GM19452 (cell line): Measurements from ENCODE around the gene DGCR2.
"Not testable (repeated sequence)": the region's sequence is repeated elsewhere in the genome, so short reads cannot be mapped to it uniquely, and the experiment has no call there.

Source experiments
- ATAC-seq: cut with Tn5 transposase; IDR thresholded peaks from one replicate; pipeline ENCODE4 v1.9.1; 2021; ENCODE audit not compliant: unreplicated experiment

DGCR2 gene

DNA sequence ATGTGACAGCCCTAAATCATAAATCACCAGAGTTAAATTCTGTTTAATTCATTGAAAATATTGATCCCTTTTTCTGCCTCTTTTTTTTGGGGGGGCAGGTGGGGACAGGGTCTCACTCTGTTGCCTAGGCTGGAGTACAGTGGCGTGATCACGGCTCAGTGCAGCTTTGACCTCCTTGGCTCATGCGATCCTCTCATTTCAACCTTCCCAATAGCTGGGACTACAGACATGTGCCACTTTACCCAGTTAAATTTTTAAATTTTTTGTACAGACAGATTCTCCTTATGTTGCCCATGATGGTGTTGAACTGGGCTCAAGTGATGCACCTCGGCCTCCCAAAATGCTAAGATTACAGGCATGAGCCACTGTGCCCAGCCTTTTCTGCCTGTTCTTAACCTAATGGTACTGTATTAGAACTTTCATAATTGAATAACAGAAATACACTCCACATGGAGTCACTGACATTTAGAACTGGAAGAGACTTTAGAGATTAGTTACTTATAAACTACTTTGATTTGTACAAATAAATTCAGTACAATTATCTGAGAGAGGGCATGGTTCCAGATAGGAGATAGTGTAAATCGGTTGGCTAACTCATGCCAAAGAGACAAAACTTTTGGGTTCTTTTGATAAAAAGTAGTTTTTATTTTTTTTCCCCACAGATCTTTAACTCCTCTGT, 109.8 kb downstream of the DGCR2 start:
- no peak for ATAC-seq

DNA sequence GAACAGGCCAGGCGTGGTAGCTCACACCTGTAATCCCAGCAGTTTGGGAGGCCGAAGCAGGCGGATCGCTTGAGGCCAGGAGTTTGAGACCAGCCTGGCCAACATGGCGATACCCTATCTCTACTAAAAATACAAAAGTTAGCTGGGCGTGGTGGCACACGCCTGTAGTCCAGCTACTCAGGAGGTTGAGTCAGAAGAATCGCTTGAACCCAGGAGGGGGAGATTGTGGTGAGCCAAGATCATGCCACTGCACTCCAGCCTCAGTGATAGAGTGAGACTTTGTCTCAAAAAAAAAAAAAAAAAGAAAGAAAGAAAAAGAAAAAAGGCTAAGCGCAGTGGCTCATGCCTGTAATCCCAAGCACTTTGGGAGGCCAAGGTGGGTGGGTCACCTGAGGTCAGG, 110.6 kb downstream of the DGCR2 start:
- ATAC-seq, result not testable (repeated sequence)

DNA sequence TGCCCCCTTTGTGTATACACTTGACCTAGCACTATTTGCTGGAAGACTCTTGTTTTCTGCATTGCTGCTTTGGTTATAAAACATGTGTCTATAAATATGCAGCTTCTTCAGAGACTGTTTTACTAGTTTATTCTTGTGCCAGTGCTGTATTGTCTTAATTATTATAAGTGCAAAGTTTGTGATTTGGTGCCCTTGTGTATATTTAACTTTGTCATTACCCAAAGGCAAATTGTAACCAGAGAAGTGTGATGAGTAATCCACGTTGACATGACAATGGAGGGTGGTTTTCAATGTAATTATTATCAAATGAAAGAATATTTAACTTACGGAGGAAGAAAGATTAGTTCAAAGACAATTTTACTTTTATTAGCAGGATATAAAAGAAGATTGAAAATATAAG, 111.1 kb downstream of the DGCR2 start:
- no peak for ATAC-seq

DNA sequence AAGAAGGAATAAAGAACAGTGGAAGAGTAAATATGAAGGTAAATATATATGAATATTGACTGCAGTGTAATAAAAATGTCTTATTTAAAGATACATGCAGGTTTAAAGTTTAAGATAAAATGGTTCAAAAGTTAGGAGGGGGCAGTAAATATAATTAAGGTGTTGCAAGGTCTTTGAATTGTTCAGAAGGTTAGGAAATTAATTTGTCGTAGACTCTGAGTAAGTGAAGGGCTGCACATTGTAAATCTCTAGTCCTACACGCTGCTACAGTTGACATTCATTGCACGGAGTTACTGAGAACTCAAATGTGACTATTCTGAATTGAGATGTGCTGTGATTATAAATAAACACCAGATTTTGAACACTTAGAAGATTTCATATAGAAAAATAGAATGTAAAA, 116.3 kb downstream of the DGCR2 start:
- ATAC-seq, result no peak

DNA sequence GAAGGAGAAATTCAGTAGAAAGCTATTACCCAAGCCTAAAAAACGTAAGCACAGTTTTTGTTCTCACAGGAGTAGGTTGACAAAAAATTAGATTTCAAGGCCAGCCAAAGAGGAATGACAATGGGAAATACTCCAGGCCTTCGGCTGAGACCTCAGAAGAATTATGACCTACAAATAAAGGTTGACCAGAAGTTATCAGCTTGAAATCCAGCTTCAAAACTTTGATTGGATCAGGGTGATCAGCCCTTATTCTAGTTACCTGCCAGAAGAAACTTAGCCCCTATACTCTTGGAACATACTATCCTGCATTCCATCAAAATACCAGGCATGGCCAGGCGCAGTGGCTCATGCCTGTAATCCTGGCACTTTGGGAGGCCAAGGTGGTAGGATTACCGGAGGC, 117.7 kb downstream of the DGCR2 start:
- no peak for ATAC-seq

DNA sequence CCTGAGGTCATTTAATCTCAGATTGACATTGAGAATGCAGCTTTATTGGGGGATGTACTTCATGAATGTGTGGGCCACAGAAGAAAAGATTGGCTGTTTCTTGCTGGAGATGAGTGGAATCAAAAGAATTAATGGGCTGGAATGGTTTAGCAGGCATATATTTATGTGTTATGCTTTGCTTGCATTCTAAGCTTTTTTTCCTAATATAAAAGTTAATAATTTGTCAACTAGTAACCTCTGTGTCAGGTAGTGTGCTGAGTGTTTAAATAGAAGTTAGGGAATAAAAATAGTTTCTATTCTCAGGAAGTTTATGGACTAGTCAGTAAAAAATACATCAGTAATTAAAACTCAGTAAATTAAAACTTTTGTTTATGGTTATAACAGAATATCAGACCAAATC, 118.7 kb downstream of the DGCR2 start:
- no peak for ATAC-seq

DNA sequence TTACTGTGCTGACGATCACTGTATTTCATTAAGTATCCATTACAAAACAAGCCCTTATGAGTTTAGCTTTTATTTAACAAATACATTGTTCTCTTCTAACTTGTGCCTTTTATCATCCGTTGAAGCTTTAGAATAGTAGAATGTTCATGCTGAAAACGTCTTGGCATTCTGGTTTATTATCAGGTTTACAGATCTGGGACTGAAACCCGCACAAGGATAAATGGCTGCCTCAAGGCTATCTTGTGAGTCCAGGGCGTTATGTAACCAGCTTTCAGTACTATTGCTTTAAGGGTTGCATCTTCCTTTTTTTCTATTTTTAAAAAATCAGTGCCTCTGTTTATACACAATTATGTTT, 119.6 kb downstream of the DGCR2 start:
- ATAC-seq, result no peak

DNA sequence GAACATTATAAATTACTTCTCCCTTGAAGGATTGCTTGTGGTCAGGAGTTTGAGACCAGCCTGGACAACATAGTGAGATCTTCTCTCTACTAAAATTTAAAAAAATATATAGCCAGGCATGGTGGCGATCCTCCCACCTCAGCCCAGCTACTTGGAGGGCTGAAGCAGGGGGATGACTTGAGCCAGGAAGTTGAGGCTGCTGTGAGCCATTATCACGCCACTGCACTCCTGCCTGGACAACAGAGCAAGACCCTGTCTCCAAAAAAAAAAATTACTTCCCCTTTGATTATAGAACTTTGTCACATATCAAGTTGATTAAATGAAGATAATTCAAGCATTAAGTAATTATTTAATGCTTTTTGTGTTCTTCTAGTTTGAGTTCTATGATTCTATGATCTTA, 121.0 kb downstream of the DGCR2 start:
- no peak for ATAC-seq

DNA sequence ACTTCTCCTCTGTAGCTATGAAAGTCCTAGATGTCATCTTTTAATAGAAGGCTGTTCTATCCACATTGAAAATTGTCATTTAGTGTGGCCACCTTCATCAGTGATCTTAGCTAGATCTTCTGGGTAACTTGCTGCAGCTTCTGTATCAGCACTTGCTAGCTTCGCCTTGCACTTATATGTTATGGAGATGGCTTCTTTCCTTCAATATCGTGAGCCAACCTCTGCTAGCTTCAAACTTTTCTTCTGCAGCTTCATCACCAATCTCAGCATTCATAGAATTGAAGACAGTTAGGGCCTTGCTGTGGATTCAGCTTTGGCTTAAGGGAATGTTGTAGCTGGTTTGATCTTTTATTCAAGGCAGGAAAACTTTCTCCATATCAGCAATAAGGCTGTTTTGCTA, 122.1 kb downstream of the DGCR2 start:
- not testable (repeated sequence) for ATAC-seq

DNA sequence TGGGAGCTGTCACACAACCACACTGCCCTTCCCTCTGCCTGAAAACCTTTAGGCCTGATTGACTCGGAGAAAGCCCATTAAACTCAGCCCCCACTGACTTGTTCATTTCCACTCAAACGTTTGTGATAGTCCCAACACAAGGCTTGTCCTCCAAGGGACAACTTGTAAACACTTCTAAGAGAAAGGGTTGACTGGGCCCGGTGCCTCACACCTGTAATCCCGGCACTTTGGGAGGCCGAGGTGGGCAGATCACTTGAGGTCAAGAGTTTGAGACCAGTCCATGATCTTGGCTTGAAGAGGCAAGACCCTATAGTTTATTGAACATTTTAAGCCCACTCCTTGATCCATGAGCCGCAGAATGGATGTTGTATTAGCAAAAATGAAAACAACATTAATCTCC, 122.8 kb downstream of the DGCR2 start:
- no peak for ATAC-seq

DNA sequence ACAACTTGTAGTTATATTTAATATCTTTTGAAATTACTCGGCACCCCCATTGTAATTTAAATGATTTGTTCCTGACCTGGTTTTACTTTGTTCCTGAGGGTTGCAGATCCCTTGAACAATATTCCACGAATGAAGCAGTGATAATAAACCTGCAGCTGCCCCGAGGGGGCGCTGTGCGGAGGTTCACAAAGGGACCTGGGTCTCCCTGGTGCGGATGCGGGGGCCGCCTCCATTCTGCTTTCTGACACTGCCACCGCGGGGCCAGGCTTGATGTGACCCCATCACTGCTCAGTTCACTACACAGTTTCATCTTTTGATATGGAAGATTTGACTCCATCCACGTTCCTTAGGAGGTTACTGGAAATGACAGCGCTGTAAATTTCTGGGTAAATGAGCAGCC, 123.2 kb downstream of the DGCR2 start:
- ATAC-seq, result no peak

DNA sequence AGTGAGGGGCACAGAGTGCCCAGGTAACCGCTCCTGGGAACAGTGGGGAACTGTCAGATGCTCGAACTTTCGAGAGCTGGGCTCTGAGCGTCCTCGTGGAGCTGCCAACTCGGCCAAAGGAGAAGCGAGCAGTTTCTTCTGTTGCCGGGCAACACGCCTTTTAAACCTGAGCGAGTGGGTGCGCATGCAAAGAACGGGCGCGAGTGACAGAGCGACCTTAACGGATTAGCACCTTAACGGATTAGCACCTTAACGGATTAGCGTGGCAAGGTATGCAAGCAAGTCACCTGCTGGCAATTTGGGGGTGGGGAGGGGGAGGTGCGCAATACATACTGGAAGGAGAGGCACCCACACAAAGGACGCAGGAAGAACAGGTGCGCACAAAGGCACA, 124.3 kb downstream of the DGCR2 start:
- ATAC-seq, result no peak

DNA sequence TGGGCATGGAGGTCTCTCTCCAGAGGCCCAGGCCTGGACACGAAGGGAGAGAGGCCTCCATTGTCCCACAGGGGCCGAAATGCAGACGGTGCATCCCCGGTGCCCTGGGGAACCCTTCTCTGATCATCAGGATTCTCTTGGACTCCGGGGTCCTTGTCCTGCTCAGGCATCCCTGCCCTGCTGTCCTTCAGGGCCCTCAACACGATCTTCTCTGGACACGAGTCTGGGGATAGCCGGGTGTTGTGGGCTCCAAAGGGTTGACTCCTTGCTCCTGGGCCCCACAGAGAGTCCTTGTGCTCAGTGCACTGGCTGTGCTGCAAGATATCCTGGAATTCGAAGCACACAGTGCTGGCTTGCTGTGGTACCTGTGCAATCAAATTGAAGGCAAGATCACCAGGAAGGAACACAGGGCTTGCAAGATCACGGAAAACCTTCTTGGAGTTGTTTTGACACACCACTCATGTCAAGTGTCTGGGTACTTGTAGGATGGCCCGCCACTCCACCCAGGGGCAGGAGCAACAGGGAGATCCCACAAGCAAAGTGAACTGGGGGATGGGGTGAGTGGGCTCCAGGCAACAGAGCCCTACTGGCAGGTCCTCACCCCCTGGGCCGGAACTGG, 124.8 kb downstream of the DGCR2 start:
- ATAC-seq, result no peak

DNA sequence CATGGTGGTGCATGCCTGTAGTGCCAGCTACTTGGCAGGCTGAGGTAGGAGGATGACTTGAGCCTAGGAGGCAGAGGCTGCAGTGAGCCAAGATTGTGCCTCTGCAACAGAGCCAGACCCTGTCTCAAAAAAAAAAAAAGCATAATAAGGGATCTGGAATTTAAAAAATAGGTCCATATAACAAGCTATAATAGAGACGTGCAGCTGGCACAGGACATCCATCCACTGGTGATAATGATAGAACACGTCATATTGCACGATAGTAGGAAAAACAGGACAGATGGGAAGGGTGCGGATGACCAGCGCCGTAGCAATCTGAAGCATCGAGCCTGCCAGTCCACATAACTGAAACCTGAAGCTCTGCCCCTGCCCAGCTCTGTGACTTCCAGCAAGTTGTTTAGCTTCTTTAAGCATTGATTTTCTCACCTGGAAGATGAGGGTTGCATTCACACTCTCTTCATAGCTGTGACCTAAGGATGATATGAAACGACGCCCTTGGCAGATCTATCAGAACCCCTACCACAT, 125.8 kb downstream of the DGCR2 start:
- no peak for ATAC-seq

DNA sequence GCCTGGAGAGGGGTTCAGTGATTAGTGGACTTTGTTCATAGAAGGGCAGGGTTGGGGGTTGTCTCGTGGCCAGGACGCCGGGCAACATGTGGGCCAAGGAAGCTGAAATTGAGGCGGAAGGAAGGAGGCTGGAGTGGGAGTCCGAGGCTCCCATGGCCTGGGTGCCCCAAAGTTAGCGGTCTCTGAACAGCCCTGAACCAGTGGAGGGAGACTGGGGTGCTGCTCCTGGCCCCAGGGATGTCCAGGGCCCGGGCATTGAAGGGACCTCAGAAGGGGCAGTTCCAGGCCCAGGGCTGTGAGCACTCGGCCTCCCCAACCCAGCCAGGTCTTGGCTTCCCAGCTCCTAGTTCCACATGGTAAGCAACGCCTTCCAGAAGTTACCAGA, 126.9 kb downstream of the DGCR2 start:
- ATAC-seq, result no peak

DNA sequence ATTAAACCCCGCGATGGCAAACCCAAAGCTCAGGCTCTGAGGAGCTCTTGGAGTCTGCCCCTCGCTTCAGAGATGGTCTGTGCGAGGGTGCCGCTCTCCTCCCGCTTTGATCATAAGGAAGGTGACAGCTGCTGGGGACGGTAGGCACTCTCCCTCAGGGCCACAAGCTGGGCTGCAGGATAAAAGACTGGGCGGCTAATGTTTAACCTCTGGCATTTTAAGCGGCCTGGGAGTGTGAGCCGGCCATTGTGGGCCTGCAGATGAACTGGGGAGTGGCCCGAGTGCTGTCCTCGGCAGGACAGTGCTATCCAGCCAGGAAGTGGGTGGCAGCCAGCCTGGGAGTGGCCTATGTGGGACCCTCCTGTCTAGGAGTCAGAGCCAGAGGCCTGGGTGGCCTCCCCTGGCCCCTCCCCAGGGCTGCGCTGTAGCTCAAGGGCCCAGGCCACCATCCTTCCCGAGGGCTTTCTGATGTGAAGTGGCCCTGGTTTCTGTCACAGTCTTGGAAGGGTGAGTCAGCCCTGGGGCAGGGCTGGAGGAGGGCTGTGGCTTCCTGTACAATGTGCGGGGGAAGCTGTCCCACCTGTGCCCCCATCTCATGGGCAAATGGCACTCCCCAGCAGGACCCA, 127.4 kb downstream of the DGCR2 start:
- ATAC-seq, result no peak

DNA sequence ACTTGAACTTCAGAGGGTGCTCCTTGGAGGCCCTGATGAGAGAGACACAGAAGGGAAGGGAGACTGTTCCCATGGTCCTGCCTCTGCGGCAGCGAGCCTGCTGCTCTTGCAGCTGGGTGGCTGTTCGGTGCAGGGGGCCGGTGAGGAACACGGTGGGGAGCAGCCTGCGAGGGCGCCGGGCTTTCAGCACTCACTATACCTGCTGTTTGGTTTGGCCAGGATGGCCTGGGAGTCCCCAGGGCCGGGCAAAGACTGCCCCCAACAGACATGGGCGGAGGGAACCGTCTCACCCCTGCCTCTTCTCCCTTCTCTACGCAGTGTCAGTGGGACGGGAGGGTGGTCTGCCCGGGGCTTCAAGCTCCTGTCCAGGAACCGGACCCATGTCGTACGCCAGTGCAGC, 128.2 kb downstream of the DGCR2 start:
- no peak for ATAC-seq

DNA sequence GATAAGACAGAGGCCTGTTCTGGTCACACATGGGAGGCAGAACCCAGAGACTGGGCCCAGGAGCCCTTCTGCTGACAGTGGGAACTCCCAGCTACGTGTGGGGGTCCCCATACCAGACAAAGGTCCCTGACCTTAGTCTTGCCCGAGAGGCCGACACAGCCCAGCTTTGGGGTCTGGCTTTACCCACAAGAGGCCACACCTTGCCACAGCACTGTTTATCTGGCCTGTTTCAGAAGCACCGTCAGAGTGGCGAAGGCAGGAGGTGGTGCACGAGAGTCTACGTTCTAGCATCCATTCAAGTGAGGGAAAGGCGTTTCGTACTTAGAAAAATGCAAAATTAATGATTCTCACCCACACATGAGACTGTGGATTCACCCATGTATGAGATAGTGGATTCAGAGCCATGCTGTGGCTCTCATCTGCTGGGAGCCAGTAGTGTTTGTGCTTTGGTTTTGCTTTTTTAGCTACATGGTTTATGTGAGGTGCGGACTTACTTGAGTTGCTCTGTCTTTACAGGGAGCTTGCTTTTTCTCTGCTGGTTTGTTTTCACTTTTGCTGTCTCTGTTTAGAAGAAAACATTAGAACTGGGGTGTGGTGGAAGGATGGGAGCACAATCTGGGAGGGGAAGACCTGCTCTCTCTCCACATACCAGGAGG, 129.5 kb downstream of the DGCR2 start:
- ATAC-seq, result no peak

DNA sequence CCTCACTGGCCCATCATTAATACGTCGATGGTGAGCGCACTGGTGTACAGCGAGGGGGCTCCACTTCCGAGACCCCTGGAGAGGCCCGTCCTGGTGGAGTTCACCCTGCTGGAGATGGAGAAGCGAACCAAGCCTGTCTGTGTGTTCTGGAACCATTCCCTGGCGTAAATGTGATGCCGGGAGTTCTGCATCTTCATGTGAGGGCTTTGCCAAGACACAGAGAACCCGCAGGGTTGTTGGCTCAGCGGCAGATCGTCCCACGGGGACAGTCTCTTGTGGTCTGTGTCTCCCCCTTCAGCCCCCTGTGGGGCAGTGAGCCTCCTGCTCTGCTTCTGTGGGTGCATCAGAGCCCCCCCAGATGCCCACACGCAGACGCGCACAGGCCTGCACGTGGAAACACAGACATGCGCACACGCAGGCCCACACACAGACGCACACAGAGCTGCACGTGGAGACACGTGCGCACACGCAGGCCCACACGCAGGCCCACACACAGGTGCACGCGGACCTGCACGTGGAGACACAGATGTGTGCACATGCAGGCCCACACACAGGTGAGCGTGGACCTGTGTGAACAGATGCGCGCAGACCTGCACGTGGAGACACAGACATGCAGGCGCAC, 130.3 kb downstream of the DGCR2 start:
- ATAC-seq, result no peak

DNA sequence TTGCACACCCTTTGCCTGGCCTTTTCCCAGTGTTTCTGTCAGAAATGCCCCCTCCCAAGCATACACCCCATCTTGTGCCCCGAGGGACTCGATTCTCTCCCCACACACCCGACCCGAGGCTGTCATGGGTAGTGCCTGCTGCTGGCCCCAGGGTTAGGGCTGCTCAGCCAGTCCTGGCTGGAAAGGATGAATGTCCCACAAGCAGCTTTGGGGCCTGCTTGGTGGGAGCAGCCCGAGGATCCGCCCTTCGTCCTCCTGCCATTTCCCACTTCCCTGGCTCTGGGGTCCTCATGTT, 131.1 kb downstream of the DGCR2 start:
- ATAC-seq, result no peak

DNA sequence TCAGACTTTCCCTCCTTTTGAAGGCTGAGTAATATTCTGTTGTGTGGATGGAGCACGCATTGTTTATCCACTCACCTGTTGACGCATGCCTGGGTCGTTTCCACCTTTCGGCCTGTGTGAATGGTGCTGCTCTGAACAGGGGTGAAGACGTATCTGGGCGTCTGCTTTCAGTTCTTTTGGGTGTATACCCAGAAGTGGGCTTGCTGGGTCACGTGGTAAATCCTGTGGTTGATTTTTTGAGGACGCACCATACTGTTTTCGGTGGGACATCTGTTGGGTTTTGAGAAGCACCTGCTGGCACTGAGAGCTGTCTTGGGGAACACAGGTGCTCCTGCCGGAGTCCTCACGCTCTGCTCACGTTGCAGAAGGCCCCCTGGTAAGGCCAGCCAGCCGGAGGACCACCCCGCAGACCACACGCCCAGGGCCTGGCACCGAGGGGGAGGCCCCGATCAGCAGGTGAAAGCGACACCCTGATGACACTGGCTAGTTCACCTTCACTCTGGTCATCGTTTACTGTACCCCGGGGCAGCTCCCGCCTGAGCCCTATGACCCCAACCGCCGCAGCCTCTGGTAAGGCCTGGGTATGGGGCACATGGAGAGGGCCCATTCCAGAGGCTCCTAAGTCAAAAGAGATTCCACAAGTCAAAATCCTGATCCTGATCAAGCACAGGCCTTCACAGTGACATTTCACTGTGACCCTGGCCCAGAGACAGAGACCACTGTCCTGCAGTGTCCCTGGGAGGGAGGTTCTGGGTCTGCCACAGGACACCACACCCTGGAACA, 131.7 kb downstream of the DGCR2 start:
- ATAC-seq, result no peak
